GM12872 (cell line): ENCODE data around the gene SLU7.

Experiments used
- TF ChIP-seq, protein P1 (sequence below): IDR thresholded peaks from 3 replicates; pipeline ENCODE4 v1.5.1; 2011; ENCODE audit warnings: low read depth, mild to moderate bottlenecking, low read length, moderate library complexity; ENCODE audit not compliant: insufficient read depth

SLU7 gene

GRCh38 chr5:160432196-160432595 lies 13.3 kb upstream of the SLU7 start:
- TF ChIP-seq, protein P1, sequence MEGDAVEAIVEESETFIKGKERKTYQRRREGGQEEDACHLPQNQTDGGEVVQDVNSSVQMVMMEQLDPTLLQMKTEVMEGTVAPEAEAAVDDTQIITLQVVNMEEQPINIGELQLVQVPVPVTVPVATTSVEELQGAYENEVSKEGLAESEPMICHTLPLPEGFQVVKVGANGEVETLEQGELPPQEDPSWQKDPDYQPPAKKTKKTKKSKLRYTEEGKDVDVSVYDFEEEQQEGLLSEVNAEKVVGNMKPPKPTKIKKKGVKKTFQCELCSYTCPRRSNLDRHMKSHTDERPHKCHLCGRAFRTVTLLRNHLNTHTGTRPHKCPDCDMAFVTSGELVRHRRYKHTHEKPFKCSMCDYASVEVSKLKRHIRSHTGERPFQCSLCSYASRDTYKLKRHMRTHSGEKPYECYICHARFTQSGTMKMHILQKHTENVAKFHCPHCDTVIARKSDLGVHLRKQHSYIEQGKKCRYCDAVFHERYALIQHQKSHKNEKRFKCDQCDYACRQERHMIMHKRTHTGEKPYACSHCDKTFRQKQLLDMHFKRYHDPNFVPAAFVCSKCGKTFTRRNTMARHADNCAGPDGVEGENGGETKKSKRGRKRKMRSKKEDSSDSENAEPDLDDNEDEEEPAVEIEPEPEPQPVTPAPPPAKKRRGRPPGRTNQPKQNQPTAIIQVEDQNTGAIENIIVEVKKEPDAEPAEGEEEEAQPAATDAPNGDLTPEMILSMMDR, result no peak

- TF ChIP-seq, protein P1, result no peak
These were observed 8.7 kb upstream of the SLU7 start for GRCh38 chr5:160427607-160428006.

DNA sequence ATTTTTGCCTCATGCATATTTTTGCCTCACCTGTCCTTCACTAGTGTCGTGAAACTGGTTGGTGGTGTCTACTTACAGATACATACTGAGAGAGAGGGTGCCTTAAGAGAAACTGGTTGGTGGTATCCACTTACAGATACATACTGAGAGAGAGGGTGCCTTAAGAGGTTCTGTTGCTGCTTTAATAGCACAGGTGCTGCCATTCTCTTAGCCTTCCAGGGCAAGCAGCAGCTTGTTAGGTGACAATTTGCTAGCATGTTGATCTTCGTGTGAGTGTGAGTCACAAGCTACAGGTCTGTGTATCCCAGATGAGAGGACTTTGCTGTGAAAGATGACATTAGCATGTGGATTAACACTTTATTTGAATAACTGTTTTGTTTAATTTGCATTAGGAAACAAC lies 4.2 kb upstream of the SLU7 start:
- TF ChIP-seq, protein P1, result no peak

- TF ChIP-seq, protein P1, result no peak
These were observed 2.9 kb upstream of the SLU7 start, which contains the start of gene PTTG1 for GRCh38 chr5:160421625-160422258. TSS of gene PTTG1 (plus strand) at chr5:160421855. CDS start at chr5:160422313, 458 bp downstream.

DNA sequence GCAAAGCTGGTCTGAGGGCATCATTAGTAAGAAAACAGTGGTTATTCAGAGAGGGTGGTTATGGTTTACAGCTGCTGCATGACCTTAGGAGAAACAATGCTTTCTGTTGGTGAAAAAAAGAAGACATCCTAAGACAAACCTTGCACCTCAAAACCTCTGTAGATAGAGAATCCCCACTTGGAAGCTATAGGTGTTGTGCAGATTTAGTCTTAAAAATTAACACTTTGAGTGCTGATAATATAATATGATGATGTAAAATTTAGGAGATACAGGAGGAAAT lies 1.4 kb upstream of the SLU7 start:
- TF ChIP-seq, protein P1, result no peak

GRCh38 chr5:160419458-160420330 lies 813 bp upstream of the SLU7 start:
- TF ChIP-seq, protein P1, result no peak

- TF ChIP-seq, protein P1, result no peak
These were observed 19.2 kb downstream of the SLU7 start, which contains the start of gene FAM200C for GRCh38 chr5:160399402-160400353. TSS of gene FAM200C (minus strand) at chr5:160400054. CDS start at chr5:160395490, 4,564 bp downstream.
